GM21515 (cell line): ENCODE measurements around the gene SEMA6A.

Source experiments
- ATAC-seq: cut with Tn5 transposase; IDR thresholded peaks from one replicate; pipeline ENCODE4 v1.9.1; 2021; ENCODE audit not compliant: unreplicated experiment

SEMA6A gene

DNA sequence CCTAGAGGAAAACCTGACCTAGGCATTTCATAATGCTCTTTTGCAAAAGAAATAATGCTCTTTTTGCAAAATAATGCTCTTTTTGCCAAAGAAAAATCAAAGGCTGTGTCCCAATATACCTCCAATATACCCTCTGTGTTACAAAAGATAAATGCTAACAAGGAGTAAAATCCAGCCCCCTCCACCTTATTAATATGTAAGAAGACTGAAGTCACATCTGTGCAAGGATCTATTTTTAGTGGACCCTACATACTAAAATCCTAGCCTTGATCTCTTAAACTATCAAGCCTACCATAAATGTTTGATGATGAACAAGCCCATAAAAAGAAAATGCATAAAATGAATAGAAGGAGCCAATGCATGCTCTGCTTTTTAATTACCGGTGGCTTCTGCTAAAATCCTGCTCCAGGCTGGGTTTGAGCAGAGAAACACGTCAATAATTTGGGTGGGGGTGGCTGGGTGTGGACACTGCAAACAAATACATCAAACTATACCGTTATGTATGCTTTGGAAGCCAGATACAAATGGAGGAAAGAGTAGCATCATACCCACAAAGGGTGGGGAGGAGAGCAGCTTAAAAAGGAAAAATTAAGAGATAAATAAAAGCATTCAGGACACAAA lies 131.6 kb downstream of the SEMA6A start:
- no peak for ATAC-seq

DNA sequence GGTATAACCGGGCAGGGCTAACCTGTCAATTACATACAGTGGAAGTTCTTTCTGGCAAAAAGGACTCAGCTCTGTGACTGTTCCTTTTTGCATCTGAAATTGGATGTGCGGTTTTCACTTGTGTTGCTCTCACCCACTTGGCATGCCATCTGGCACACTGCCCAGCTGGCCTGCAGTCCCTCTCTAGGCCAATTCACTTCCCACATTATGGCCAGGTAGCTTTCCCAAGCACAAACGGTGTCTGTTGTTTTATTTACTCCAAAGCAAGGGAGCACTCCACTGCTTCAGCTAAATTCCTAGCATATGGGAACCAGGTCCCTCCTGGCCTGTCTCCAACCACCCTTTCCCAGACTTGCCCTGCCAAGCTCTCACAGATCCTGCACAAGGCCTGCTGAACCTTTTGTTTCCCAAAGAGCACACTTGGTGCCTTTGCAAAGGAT lies 132.5 kb downstream of the SEMA6A start:
- no peak for ATAC-seq

DNA sequence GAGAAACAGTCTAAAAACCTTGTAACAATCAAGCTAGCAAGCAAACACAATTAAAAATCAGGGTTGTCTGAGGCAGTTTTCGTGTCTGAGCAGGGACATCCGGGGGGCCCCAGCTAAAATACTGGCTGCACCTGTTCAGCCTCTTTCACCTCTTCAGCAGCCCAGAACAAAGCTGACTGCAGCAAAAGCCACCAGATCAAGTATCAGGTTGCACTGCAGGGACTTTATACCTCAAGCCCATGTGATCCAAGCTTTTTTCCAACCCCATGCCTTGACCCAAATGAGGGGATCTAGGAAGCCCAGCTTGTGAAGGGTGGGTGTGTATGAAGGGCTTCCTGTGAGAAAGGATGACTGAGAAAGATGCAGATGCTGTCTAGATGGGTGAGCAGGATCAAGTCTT lies 133.4 kb downstream of the SEMA6A start:
- ATAC-seq, result no peak

DNA sequence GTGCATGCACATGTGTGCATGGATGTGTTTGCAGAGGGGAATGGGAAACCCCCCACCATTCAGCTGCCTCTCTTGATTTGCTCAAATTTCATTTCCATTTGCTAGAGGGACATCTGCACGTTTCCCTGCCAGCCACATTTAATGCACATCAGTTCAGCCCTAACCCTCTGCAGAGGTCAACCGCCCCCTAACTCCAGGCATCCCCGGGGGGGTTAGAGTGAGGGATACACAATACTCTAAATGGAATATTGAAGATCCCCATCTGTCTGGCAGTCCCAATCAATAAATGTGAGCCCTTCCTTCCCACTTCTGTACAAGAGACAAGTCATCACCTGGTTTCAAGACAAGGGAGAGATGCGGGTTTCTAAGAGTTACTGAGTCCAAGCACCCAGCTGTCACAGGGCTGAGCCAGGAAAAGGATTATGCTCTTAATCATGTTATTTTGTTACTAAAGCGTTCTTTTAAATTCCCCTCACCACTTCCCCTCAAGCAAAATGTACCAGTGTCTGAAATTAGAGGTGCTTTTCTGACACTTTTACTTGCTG lies 134.1 kb downstream of the SEMA6A start:
- ATAC-seq, result no peak

DNA sequence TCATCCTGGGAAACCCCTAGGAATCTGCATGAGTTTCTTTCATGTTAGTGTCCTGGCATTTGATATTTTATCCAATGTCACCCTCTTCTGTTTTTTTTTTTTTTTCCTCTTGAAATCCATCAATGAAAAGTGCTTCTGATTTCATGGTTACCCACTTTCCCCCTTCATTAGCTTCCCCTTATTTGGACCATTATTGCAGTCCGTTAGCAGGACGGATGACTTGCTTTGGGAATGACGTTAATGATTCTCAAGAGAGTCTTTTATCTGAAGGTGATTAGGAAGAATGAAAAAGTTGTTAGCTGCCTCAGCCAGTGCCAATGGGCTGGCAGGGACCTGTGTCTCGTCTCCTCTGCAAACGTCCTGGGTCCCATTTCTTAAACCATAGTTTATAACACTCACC lies 134.7 kb downstream of the SEMA6A start:
- ATAC-seq, result no peak

DNA sequence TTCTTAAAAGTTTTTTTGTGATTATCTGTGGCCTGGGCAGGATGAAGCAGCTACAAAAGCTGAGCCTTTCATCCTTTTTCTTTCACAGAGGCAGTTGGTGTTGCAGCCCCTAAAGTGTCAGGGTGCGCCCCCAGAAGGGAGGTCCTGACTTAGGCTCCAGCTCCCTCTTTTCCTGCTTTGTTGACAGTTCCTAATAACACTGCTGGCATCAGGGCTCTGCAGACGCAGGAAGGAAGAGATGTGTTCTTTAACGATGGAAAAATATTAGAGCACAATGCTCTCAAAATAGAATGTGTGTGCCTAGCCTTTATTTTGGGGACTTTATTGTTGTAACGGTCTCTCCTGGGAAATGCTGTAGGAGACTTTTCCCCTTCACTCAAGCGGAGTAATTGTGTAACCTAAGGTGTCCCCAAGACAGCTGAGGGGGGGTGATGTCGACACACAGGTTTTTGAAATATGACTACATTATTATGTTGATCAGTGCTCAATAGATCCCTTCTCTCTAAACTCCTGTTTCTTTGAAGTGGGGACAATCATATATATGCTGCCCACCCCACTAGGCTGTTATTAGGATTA lies 135.6 kb downstream of the SEMA6A start:
- ATAC-seq, result no peak

DNA sequence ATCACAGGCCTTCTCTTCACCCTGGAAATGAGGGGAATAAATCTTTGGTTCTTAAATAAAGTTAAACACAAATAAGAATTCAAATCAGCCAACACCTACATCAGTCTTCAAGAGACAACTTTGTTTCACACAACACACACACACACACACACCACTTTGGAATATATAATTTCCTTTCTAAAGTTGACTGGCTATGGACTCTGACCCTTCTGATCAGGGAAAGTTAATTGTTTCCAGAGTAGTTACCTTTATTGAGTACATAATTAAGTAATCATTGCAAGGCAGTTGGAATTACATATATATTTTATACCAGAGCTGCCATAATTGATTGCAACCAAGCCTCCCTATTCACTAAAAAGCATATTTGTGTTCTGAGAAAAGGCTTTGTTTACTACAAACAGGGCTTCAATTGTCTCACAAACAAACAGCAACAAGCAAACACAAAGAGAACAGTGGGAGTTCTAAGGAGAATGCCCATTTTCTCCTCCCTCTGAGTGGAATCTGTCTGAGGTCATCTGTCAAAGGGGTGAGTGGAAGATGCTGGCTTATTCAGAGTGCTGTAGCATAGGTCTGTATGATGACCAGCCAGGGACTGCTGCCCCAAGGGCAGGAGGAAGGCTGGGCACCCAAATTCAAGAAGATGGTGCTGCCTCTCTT lies 136.6 kb downstream of the SEMA6A start:
- ATAC-seq, result no peak

DNA sequence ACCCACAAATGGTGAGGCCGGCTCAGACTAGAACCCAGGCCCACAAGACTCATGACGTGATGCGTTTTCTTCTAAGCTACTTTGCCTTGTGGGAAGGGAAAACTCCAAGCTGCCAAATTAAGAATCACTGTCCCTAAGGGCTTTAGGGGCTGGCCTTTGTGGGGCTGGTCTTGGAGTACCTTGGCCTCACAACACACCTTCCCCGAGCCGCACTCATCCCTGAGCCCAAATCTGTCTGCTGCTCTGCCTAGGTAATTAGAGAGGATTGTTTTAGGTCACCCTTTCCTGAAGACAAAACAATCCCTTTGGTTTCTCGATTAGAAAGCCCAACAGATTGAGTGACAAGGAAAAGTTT lies 137.3 kb downstream of the SEMA6A start:
- ATAC-seq, result no peak

DNA sequence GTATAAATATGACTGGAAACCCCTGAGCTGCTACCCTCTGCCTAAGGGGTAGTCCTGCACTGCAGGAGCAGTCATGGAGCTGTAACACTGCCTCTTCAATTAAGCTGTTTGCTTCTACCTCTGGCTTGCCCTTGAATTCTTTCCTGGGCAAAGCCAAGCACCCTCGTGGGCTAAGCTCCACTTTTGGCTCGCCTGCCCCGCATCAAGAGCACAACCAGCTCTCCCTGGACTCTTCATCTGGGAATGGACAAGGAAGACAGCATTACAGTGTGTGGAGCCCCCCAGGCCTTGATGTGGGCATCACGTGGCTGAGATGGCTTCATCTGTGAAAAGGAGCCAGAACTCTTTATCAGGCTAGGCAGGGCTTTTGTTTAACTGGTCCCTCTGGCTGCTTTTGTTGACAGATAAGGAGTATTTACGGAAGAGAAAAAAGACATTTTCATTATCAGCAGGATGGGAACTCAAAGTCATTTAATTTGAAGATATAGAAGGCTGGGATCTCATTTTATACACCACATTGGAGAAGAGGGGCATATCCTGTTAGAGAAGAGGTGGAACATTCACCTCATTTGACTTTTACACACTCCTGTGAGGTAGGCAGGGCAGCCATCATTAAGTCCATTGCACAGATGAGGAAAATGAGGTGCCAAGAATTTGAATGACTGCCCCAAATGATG lies 137.8 kb downstream of the SEMA6A start:
- no peak for ATAC-seq

DNA sequence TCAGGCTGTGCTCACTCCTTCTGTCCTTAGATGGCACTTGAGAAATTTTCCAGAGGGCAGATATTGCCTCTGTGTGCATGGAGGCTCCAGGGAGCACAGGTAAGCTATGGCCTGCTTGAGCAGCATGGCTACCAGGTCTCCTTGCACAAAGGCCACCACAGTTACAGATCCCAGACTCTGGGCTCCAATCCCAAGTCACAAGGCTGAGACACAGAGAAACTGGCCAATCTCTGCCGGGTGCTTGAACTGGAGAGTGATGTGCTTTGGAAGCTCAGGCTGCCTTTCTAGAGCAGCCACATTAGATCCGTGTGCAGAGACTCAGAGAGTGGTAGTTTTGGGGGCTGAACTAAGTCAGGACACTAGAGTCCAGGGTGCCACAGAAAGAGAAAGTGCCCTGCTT lies 145.7 kb downstream of the SEMA6A start:
- ATAC-seq, result no peak

DNA sequence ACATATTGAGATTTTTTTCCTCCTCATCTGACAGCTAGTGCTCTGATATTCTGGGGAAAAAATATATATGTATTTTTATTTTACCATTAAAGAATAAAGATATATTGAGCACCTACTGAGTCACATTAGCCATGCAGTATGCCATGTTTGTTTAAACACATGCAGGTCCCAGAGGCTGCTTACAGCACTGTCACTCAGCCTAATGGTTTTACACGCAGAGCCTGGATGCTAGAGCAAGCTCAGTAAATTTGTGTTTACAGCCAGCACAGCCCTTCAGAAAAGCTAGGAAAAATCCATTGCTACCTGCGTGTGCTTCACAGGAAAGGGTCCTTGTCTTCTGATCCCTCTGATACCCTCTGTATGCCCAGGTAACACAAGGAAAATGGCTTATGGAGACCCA lies 146.2 kb downstream of the SEMA6A start:
- ATAC-seq, result no peak

DNA sequence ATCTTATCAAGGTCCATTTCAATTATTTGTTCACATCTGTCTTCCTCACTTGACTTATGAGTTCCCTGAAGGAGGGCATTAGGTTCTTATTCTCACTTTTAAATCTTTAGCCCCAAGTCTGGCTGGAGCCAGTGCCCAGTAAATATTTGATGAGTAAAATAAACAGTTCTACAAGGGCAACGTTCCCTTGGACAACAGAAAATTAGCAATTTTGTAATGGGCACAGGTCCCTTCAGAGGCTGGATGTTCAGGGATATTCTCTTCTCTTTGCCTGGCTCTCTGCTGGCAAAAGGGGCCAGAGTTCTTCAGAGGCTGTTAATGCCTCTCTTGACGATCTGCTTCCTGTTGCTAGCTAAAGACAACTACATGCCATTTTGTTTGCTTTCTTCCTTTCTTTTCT lies 149.7 kb downstream of the SEMA6A start:
- no peak for ATAC-seq

DNA sequence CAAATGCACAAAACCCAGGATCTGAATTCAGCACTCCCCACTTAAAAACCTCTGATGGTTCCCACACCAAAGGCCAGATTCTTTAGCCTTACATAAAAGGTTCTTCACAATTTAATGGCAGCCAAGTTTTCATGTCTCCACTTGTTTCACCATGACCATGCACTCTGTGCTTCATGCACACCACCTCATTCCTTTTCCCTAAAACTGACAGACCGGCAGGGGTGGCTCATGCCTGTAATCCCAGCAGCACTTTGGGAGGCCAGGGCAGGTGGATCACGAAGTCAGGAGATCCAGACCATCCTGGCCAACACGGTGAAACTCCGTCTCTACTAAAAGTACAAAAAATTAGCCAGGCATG lies 150.4 kb downstream of the SEMA6A start:
- ATAC-seq, result no peak

DNA sequence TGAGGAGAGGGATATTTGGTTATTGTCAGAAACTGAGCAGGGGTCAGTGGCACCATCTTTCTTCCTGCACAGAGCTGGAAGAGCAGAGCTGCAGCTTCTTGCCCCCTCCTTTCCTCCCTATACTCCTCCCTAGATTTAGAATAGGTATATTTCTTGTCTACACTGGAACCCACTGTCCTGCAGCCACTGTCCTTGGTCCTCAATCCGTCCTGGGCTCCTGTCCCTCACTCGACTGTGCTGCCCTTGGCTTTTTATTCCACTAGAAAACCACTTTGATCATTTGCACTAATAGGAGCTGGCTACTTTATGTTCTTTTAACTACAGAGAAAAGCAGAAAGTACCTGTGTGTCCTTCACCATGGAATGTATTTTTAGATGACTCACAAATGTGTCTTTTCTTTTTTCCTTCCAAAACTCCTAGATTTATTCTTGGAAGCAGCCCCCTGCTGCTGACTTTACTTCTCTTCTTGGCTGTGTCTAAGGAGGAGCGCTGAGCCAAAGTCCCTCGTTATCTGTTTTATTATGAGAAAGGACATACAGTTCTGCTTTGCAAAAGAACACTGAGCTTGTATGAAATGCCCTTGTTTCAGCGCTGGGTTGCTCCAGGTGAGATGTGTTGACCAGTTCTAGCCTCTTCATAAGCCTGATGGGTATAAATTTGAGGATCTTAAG lies 150.9 kb downstream of the SEMA6A start:
- ATAC-seq, result no peak

DNA sequence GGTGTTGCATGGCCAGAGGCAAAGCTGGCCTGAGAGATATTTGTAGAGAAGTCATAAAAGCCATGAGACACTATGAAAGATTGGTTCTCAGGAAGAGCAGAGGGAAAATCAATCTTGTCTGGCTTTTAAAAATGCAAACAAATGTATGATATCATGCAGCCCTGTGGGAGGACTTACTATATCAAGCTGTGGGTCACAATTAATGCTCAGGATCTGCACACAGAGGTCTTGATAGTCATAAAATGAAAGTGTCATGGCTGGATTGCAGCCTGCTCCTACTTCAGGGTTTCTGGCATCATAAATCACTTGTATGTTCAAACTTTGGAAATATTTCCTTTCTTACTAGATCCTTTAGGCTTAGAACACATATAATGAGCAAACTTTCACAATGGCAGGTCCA lies 151.5 kb downstream of the SEMA6A start:
- no peak for ATAC-seq

DNA sequence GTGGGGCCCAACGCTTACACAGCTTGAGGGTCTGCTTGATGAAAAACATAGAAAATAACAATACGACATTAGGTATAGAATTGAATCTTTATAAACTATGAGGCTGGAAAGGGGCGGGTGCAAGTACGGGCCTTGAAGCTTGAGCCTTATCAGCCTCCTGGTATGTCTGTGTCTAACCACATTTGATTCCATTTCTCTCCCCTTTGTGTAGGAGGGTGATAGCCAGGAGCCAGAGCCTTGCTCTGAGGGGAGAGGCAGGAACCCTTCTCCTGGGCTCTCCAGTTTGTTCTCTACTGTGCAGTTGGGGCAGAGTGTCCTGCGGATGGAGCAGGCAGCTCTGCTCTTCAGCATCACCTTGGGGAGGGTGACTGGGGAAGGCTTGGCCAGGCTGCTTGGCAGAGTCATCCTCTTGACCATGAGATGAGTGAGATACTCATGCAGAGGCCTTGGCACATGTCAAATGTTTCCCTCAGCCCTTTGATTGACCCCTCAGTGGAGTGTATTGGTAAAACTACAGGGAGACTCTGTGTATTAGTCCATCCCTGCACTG lies 153.5 kb downstream of the SEMA6A start:
- no peak for ATAC-seq

DNA sequence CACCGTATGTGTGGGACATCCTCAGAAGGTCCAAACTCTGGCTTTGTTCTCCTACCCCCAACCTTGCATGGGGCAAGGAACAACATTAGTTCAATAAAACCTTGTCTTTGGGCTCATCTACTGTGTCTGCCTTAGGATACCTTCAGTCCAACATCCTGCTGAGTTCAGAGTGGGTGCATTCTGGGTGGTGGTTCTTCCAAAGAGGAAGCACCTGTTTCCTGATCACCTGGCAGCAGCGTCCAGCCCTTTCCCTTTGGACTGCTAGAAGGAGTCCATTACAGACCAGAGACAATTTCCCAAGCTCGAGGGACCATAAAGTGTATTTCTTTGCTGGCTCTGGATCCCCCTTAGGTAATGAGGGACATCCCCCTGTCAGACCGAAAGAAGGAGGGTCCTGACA lies 154.1 kb downstream of the SEMA6A start:
- no peak for ATAC-seq

DNA sequence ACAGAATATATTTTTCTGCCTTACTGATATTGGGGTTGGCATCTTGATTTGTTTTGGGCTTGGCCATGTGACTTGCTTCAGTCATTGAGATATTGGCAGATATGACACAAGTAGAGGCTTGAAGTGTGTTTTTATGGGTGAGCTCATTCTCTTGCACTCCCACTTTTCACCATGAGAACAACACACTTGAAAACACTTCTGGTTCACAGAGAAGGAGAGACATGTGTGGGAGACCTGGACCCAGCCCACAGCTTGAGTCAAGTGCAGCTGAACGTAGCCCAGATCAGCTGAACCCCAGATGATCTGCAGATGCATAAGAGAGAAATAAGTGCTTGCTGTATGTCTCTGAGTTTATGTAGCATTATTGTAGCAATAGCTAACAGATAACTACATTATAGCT lies 155.4 kb downstream of the SEMA6A start:
- ATAC-seq, result no peak

DNA sequence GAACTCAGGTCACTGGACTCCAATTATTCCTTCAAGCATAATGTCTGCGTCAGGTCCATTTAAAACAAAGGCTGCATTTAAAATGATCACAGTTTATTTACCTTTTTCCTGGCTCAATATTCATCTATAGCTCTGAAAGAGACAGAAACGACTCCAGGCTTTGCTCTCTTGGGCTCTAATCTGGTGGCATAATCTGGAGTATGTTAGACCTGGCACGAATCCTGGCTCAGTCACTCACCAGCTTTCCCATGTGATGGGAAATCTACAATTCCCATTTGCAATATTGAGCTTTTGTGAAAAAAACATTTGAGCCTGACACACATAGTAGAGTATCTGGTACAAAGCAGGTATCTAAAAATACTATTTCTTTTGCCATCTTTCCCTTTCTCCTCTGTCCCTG lies 155.8 kb downstream of the SEMA6A start:
- no peak for ATAC-seq

DNA sequence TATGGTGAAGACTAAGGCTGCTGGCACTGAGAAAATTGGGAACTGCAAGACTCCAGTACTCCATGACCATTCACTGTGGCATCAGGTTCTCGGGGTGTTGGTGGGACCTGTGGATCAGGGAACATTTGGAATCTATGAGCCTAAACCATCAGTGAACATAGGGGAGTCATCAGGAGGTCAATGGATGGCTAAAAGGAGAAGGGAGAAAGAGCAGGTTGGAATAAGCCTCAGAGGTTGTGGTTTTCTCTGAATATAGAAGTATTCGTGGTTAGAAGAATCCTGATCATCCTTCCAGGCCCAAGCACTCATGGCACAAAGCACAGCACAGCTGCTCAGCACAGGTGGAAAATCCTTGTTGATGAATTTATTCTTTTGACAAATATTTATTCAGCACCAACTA lies 156.6 kb downstream of the SEMA6A start:
- ATAC-seq, result no peak

DNA sequence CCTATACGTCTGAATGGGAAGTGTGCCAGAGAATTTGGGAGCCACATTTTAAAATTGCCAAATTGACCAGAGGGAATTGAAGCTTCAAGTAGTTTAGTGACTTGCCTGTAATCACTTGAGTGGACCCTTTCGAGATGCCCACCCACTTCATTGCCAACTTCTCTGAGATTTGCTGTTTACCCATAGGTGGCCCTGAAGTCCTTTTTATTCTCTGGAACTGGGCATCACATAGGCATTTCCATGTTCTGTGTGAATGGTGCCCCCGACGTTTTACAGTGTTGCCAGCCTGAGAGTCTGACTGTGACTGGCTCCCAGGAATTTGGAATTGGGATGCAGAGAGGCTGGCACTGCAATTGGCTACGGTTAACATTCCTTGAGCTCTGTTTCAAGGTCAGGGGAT lies 158.6 kb downstream of the SEMA6A start:
- no peak for ATAC-seq
